ENCODE data around the gene MROH8.

GRCh38 chr20:37189416-37190016 lies 10.2 kb upstream of the MROH8 start:
- TF ChIP-seq CTCF (IDR thresholded peaks at IDR 0.05; ENCODE audit: borderline replicate concordance, extremely low read depth, low read length, poor library complexity, severe bottlenecking) = no peak
- no peak for TF ChIP-seq EZH2 (IDR thresholded peaks at IDR 0.05; ENCODE audit: borderline replicate concordance, low read depth, low read length, severe bottlenecking)

All from DND-41 (cell line).